ENCODE results near the gene ECI1.
"Not testable (repeated sequence)": the region's sequence is repeated elsewhere in the genome, so short reads cannot be mapped to it uniquely, and the experiment has no call there.

ECI1 gene

DNA sequence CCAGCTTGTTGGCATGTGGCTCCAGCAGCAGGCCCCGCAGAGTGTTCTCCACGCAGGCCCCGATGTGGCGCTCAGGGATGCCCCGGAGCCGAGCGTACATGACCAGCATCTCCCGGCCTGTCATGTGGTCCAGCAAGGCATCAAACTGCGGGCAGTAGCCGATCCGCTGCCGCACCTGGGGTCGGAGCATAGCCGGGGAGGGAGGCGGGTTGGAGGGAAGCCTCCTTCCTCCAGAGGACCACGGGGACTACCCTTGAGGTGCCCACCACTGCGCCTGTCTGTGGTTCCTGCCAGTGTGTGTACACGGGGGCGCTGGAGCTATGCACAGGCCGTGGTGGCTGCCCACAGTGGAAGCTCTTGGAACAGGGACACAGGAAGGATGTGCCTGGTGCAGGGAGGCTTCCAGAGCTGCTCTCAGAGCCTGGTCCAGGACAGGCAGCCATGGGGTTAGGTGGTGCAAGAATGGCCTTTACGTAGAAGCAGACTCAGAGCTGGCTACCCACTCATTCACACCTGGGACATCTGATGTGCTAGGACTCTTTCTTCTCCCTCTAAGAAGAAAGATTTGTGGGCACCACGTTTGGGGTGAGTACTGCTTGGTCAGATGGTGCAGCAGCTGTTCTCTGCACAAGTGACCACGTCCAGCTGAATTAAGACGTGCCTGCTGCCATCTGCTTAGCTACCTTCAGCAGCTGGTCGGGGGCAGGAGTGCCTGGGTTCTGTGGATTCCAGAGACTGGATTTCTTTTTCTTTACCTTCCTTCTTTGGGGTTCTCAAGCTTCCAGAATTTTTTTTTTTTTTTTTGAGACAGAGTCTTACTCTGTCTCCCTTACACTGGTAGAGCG, 27.8 kb upstream of the ECI1 start:
- no peak for DNase-seq

GRCh38 chr16:2278272-2278608, 26.9 kb upstream of the ECI1 start:
- no peak for DNase-seq

DNA sequence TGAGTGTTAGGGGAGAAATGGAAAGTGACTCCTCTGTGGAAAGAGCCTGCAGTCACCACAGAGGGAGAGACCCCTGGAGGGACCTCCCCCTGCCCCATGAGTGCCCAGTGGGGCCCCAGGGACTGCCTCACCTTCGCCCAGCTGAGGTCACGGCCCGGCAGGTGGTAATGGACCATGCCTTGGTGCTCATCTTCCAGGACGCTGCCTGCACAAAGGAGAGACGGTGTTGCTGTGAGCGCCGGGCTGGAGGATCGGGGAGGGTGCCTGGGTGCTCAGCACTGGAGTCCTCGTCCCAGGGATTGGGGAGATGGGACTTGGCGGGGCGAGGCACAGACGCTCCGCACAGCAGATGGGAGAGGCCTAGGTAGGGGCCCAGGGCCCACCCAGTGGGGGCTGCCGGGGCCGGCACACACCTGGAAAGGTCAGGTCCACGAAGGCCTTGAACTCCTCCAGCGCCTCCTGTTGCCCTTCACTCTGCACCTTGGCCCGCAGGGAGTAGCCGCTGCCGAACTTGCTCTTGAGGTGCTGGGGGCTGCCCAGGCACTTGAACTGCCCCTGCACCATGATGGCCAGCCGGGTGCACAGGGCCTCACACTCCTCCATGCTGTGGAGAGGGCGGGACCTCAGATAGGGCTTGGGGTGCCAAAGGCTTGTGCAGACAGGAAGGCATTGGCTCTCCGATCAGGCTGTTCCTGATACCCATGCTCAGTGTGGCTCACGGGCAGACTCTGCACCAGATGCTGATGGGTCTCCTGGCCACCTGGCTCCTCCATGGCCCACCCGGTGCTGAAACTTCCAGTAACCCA, 26.3 kb upstream of the ECI1 start:
- DNase-seq = no peak

DNA sequence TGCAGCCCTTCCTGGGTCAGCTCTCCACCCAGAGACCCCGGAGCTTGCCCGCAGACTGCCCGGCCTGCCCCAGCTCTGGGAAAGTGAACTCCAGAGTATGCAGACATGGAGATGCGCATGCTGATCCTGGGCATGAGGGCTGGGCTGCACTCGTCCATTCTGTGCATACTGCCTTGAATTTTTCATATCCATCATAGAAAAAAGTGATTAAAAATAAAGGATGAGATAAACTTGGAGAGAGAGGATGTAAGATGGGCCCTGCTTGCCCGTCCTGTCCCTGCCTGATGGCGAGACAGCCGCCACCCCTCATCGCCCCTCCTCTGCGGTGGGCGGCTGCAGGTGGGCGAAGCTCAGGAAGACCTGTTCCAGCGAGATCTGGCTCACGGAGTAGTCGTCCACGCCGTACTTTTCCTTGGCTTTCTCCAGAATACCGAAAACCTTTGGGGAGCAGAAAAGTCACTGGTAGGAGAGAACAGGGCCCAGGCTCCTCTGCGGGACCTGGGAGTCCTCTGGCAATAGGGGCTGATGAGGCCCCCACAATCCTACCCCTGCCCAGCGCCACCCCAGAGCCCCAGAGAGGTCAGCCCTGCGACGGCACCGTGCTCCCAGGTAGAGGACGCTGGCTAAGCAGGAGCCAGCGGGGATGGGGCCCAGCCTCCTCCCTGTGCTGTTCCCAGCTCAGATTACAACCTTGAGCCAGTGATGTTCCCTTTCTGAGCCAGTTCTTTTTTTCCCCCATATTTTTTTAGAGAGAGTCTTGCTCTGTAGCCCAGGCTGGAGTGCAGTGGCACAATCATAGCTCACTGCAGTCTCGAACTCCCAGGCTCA, 25.2 kb upstream of the ECI1 start:
- DNase-seq = no peak

GRCh38 chr16:2275476-2276367, 24.3 kb upstream of the ECI1 start:
- DNase-seq = no peak

GRCh38 chr16:2273931-2274330, 22.5 kb upstream of the ECI1 start:
- DNase-seq = no peak

DNA sequence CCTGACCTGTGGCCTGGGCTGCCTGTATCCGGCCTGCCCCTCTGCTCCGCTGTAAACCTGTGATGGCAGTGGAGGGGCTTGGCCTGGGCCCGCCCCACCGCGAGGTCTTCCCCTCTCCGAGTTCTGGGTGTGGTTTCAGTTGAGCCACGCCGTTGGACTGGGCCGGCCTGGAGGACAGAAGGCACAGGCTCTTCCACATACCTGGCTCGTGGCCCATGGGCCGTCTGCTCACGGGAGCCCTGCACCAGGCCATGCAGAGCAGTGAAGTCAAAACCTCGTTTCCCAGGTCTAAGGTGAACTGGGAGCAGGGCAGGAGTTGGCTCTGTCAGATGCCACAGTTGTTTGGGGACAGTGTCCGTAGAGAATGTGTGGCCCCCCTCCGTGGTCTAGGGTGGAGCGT, 22.1 kb upstream of the ECI1 start:
- DNase-seq = no peak

DNA sequence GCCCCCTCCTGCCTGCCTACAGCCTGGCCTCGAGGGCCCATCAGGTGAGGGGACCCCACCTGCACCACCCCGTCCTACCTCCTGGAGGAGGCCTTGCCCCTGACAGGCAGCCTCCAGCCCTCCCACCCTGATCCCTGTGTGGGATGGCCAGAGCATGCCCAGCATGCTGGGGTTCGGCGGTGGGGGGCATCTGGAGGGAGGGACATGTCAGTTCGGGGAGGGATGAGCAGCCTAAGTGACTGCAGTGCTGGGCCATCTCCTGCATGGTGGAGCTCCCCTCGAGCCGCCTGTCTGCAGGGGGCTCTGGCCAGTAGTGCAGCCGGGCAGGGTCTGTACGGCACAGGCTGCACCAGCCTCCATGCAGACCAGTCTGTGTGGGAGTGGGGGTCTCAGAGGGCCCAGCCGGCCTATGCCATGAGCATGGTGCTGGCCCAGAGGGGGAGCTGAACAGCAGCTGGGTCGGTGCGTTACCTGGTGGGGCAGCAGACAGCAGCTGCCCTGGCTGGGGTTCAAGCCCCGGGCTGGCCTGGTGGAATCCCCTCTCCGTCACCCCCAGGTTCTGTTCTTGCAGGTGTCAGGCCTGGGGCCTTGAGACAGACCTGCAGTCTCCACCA, 20.6 kb upstream of the ECI1 start:
- no peak for DNase-seq

DNA sequence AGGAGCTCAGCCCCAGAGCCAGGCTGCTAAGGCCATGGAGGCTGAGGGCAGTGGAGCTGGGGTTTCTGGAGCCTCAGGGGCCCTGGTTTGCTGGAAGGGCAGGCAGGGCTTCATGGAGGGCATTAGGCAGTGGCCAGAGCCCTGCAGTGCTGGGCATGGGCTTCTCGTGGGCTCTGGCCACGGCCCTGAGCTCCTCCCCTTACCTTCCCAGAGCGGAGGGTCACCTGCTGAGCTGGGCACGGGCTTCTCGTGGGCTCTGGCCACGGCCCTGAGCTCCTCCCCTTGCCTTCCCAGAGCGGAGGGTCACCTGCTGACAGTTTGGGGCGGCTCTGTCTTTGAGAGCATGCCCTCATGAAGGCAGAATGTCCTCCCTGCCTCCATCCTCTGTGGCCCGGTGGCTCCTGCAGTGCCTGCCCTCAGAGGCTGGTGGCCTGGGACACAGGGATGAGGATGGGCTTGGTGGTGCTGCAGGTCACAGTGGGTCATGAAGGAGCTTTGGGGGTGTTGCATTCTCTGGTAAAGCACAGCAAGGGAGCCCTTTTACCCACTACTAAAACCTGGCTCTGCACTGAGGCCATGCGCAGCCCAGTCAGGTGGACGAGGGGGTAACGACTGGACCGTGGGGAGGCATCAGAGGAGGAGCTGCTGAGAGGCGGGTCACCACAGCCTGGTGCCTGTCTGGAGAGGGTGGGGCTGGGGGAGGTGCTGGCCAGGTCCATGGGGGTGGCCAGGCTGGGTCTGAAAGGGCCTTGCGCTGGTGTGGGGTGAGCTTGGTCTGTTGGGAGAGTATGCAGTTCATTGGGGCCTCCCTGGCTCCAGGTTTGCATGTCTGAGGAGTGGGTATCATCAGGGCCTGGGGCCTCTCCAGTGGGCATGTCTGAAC, 19.4 kb upstream of the ECI1 start:
- no peak for DNase-seq

DNA sequence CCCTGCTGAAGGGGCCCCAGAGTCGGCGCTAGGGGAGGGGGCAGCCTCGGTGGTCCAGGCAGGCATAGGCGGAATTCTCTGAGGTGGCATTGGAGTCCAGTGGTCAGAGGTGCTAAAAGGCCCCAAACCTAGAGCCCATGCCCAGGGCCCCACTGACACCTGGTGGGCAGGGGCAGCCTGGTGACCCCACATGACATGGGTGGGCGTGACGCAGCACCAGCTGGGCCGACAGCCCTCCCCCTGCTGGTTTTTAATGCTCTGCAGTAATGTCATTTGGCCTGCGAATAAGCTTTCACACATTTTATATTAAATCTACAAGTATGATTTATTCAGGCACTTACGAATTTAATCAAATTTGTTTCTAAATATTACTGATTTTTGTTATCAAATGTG, 18.7 kb upstream of the ECI1 start:
- no peak for DNase-seq

GRCh38 chr16:2267913-2268666, 16.7 kb upstream of the ECI1 start, which contains the start of gene RNPS1:
RNPS1 (minus strand) TSS chr16:2268126; CDS start chr16:2264643, 3,483 bp downstream.
- peak; percentile 93 to 95 for DNase-seq

GRCh38 chr16:2267505-2267912, 16.1 kb upstream of the ECI1 start:
- DNase-seq = not testable (repeated sequence)

GRCh38 chr16:2266887-2267286, 15.5 kb upstream of the ECI1 start:
- DNase-seq = not testable (repeated sequence)

DNA sequence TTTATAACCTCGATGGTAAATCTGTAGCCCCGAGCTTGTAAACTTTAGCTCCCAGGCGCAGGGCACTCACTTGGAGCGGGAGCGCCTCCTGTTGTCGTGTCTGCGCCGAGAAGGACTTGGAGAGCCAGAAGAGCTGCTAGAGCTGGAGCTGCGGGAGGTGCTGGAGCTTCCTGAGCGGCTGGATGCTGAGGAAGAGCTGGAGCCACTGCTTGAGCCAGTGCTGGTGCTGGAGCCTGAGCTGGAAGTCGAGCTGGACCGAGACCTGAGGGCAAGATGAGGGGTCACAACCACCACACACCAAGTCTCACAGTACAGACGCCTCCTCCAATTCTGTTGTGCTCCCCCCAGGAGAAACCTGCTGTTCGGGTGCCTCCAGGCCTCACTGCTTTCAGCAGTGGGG, 11.6 kb upstream of the ECI1 start:
- not testable (repeated sequence) for DNase-seq

DNA sequence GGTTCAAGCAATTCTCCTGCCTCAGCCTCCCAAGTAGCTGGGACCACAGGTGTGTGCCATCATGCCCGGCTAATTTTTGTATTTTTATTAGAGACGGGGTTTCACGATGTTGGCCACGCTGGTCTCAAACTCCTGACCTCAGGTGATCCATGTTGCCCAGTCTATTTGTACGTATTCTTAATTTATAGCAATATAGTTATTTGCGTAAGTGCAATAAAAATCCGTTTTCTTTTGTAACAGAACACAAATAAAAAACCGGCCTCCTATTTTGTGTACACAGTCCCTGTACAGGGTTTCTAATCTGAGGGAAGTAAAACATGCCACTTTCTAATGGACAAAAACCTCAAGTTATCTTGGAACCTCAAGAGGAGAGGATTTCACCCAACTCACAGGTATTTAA, 8.9 kb upstream of the ECI1 start:
- DNase-seq = no peak

GRCh38 chr16:2258530-2258929, 7.1 kb upstream of the ECI1 start:
- DNase-seq = not testable (repeated sequence)

- no peak for DNase-seq
These were observed 6.3 kb upstream of the ECI1 start for GRCh38 chr16:2257726-2258125.

DNA sequence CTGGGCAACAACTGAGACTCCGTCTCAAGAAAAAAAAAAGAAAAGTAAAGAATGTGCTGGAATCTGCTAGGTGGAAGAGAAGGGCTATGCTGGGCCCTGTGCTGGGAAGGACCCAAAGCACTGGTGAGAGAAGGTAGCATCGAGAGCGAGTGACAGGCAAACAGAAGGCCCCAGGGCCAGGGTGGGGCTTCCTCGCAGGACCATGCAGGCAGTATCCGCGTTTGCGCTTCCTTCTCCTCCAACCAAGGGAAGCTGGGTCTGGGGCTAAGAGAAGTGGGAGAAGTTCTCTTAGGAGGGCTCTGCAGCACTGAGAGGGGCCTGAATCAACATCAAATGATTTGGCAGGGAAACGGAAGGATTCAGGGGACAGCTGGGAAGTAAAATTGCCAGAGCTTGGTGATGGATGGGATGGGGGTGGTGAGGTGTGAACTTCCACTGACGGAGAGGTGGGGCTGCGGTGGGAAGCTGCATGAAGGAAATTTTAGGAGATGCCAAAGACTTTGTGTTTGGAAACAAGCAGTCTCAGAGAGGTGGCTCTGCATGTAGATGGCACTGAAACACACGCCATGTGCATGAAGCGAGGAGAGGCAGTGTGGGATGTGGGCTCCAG, 5.2 kb upstream of the ECI1 start:
- no peak for DNase-seq

- DNase-seq = no peak
These were observed 1.9 kb upstream of the ECI1 start for GRCh38 chr16:2253293-2253692.

GRCh38 chr16:2252806-2253148, 1.4 kb upstream of the ECI1 start:
- DNase-seq = no peak
